ENCODE measurements around the gene C9orf152.

C9orf152 gene

GRCh38 chr9:110152704-110153374, 55.1 kb downstream of the C9orf152 start:
- H3K27me3 ChIP-seq (ENCODE audit: insufficient read depth, low read depth) = no peaks in the 10 kb centered on the region
- peak; percentile 89 for TF ChIP-seq CTCF (conservative IDR thresholded peaks at IDR 0.05; ENCODE audit: low read depth, low read length)
- peaks cover 95% of the 10 kb centered on the region for H3K79me2 ChIP-seq (ENCODE audit: insufficient read depth, low read depth)
- peaks cover 100% of the 10 kb centered on the region for H3K4me1 ChIP-seq (ENCODE audit: low read depth, poor library complexity, severe bottlenecking)
- no peaks in the 10 kb centered on the region for H3K36me3 ChIP-seq (ENCODE audit: insufficient read depth)
- H4K20me1 ChIP-seq (ENCODE audit: insufficient read depth) = no peaks in the 10 kb centered on the region
- no peak overlapping the region for H3K9ac ChIP-seq
- H3K4me2 ChIP-seq = peak overlapping the region; percentile 27
- H2AFZ ChIP-seq (ENCODE audit: low read depth) = no peak overlapping the region
- H3K27ac ChIP-seq = peak overlapping the region; percentile 2; the same call in 1 of the 2 replicates
- H3K4me3 ChIP-seq (IDR thresholded peaks at IDR 0.05; ENCODE audit: insufficient read depth, low read depth, low read length) = no peak overlapping the region
